HG03103 (cell line): Measurements from ENCODE around the gene COX14.
"Not testable (repeated sequence)": the region's sequence is repeated elsewhere in the genome, so short reads cannot be mapped to it uniquely, and the experiment has no call there.

Source experiments
- ATAC-seq: cut with Tn5 transposase; IDR thresholded peaks from one replicate; pipeline ENCODE4 v1.9.1; 2021; ENCODE audit warnings: low read depth; ENCODE audit not compliant: unreplicated experiment

The COX14 gene

GRCh38 chr12:50111693-50112455 lies at the start of gene COX14:
Gene COX14, plus strand, starts transcription at chr12:50112236. Its CDS starts 7,808 bp downstream, at chr12:50120044.
- peak; percentile 69 for ATAC-seq

DNA sequence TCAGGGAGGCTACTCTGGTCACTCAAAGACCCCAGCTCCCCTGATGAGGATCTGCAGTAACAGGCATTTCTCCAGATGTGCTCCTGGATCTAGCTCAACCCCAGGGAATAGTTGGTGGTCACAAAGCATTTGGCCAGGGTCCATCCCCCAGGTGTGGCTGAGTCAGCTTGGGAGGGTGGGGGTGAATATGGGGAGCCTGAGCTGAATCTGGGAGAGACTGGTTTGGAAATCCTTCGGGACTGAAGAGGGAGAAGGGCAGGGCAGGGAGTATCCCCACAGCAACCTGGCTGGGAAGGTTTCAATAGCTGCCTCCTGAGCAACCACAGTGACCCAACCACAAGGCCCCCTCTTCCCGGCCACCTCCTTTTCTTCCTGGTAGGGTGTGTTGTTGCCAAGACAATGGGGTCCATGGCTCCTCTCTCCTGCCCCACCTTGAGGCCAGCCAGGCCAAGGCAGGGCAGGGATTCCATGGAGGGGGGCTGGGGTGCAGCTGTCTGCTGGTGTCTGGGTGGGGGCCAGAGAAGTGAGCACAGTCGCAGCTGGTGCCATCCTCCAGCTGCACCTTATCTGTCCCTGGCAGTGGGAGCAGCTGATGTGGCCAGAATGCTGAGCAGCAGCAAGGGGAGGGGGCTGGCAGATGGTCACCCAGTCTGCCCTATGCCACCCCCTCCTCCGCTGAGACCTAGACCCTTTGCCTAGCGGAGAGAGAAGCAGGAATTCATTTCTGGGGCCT lies 49.1 kb upstream of the COX14 start:
- ATAC-seq, result no peak

- ATAC-seq, result no peak
Observed at GRCh38 chr12:50065726-50066310, 46.2 kb upstream of the COX14 start.

GRCh38 chr12:50066402-50066801 lies 45.6 kb upstream of the COX14 start:
- ATAC-seq, result no peak

DNA sequence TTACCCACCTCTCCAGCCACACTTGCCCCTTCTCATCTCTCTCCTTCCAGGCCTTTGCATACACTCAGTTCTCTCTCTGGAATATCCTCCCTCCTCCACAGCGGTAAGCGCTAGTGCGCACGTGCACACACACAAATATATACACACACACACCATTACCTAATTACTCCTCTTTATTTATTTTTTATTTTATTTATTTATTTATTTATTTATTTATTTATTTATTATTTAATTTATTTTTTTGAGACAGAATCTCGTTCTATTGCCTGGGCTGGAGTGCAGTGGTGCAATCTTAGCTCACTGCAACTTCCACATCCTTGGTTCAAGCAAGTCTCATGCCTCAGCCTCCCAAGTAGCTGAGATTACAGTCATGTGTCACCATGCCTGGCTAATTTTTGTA lies 43.0 kb upstream of the COX14 start:
- no peak for ATAC-seq

GRCh38 chr12:50069539-50069938 lies 42.5 kb upstream of the COX14 start:
- no peak for ATAC-seq

- no peak for ATAC-seq
Observed at GRCh38 chr12:50070314-50071060, 41.5 kb upstream of the COX14 start.

DNA sequence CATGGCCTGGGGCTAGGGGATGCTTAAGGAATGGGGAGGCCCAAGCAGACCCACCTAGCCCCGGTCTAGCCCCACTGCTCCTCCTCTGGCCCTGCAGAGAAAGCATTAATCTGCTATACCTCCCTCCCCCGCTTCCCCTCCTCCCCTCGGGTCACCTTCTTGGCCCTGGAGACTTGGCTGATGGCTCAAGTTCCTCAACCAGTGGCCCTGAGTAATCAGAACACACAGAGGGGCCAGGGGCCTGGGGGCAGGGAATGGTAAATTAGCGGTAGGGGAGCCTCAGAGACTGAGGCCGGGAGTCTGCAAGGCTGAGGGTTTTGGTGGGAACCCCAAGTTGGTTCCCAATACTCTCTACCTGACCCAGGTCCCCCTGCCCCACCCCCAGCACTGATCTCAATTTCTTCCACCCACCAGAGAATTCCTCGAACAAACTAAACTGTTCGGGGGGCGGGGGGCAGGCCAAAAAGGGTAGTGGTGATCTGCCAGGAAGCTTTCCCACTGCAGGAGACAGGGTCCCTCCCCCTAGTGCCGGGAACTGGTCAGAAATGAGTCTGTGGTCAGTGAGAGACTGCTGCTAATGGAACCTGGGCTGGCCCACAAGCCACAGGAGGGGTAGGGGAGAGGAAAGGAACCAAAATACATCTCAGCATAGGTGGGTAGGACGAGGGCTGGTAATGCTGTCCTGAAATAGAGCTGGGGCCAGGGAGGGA lies 39.7 kb upstream of the COX14 start:
- ATAC-seq, result no peak

DNA sequence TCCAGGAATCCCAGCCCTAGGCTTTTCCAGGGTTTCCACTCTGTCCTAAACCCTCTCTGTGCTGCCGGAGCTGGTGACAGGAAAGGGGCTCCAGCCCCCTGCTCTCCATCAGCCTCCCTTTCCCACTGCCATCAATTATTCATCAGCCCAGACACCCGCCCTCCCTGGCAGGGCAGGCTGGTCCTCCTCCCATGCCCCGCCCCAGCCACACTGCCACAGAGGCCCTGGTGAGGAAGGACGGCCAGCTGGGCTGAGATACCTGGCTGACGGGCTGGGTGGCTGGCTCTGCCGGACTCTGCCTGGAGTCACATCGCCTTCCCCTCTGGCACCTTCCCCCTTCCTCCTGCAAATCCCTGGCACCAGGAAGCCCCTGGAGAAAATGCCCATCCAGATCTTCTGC lies 38.8 kb upstream of the COX14 start:
- ATAC-seq, result no peak

DNA sequence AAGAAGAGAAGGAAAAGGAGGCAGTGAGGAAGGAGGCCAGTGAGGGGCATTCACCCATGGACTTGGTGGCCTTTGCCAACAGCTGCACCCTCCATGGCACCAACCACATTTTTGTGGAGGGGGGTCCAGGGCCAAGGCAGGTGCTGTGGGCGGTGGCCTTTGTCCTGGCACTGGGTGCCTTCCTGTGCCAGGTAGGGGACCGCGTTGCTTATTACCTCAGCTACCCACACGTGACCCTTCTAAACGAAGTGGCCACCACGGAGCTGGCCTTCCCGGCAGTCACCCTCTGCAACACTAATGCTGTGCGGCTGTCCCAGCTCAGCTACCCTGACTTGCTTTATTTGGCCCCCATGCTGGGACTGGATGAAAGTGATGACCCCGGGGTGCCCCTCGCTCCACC lies 38.3 kb upstream of the COX14 start:
- ATAC-seq, result no peak

DNA sequence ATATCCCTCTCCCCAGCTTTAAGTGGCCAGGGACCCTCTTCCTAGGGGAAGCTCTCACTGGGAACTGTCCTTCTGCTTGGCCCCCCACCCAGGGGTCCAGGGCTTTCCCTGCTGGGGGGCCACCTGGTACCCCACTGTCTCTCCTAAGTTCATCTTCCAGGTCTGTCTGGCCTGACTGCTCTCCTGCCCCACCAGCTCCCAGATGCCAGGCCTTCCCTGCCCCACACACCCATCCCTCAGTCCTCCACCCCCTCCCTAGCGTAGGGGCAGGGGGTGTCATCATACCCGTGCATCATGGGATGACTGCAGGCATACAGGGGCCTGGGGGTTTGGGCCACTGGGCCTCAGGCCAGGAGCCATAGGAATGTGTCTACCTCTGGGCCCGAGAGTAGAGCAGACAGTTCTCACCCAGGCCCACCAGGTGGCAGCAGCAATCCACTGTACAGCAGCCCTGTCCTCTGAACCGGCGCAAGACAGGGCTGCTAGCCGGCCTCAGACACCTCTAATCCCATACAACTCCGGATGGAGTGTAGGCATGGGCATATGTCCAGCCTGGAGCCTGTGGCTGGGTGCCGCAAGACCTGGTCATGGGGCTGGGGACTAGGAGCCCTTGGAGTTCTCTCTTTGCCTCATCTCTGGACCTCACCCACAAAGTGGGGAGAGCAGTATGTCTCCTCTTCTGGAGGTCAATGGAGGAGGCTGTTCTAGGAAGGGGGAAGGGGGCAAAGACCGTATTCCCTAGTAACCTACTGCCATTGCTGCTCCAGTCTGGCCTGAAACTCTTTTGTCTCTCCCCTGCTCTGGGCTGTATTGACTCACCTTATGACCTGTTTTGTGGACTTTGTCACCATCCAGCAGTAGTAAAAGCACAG lies 36.9 kb upstream of the COX14 start:
- ATAC-seq, result peak; percentile 67

GRCh38 chr12:50075808-50076170 lies 36.2 kb upstream of the COX14 start:
- ATAC-seq, result no peak

- no peak for ATAC-seq
Observed at GRCh38 chr12:50077099-50077498, 34.9 kb upstream of the COX14 start.

GRCh38 chr12:50078281-50078680 lies 33.8 kb upstream of the COX14 start:
- ATAC-seq, result no peak

- ATAC-seq, result no peak
Observed at GRCh38 chr12:50079771-50080170, 32.3 kb upstream of the COX14 start.

GRCh38 chr12:50081096-50081808 lies 30.8 kb upstream of the COX14 start:
- no peak for ATAC-seq

- ATAC-seq, result no peak
Observed at GRCh38 chr12:50082644-50083043, 29.4 kb upstream of the COX14 start.

DNA sequence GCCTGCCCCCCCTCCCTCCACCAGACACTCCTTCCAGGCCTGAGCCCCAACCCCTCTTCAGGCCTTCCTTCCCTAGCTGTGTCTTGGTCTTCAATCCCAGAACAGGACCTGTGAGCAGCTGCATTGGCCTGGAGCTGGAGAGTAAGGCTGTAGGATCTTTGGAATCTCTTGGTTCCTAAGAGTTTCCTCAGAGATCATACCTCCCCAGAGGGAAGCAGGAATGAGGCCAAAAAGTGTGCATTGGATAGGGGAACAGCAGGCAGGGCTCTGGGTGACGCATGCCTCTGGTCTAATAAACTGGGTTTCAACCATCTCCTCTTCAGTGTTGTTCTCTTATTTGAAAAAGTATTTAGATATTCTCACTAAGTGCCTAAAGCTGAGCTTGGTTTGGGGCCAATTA lies 28.7 kb upstream of the COX14 start:
- no peak for ATAC-seq

DNA sequence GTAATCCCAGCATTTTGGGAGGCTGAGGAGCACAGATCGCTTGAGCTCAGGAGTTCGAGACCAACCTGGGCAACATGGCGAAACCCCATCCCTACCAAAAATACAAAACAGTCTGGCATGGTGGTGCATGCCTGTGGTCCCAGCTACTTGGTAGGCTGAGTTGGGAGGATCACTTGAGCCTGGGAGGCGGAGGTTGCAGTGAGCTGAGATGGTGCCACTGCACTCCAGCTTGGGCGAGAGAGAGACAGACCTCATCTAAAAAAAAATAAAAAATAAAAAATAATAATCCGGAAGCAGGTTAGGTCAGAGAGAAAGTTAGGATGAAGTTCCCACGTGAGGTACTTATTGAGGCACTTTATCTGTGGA lies 27.6 kb upstream of the COX14 start:
- ATAC-seq, result not testable (repeated sequence)
